Measurements from ENCODE around the gene SLC25A14. TPM values are rescaled to one million over a fixed set of nuclear protein-coding genes. Genes with fewer than 3 reads are reported as not detected.
A peak's percentile ranks its signal among the peaks of the same experiment; 100 is the strongest.

SLC25A14 gene
- total RNA-seq, 1 donor from 2014 or later, result 19.2 TPM

GRCh38 chrX:130402208-130402684, 62.5 kb downstream of the SLC25A14 start:
- H3K36me3 ChIP-seq, result no peaks in the 10 kb centered on the region
- TF ChIP-seq CTCF (IDR thresholded peaks at IDR 0.05), result no peak
- TF ChIP-seq EZH2phosphoT487 (IDR thresholded peaks at IDR 0.05), result no peak
- no peak for TF ChIP-seq EZH2 (IDR thresholded peaks at IDR 0.05)
- H3K4me1 ChIP-seq, result no peaks in the 10 kb centered on the region
- no peaks in the 10 kb centered on the region for H3F3A ChIP-seq (ENCODE audit: low read depth)
- no peak for DNase-seq (ENCODE audit: low spot score)
- Mint-ChIP-seq H3K36me3 (no peaks in the 10 kb centered on the region), H3K9me3 (no peaks in the 10 kb centered on the region), H3K27ac (peak overlapping the region; percentile 32), H3K4me1 (peaks cover 4% of the 10 kb centered on the region), H3K4me3 (peak overlapping the region; percentile 93), H3K27me3 (ENCODE audit: insufficient read depth, low read depth) (no peaks in the 10 kb centered on the region)
- H3K27me3 ChIP-seq, result peaks cover 24% of the 10 kb centered on the region
- H3K4me2 ChIP-seq, result peak overlapping the region; percentile 90
- H4K20me1 ChIP-seq (ENCODE audit: low read depth), result no peaks in the 10 kb centered on the region
- no peaks in the 10 kb centered on the region for H3K9me3 ChIP-seq (ENCODE audit: low read depth)
- H3K79me2 ChIP-seq (ENCODE audit: low read depth), result peaks cover 16% of the 10 kb centered on the region
- H3K4me3 ChIP-seq, result peak overlapping the region; percentile 67
- H3K27ac ChIP-seq, result no peak overlapping the region
- peak overlapping the region; percentile 52 for H3K9ac ChIP-seq
- H2AFZ ChIP-seq (replicated peaks), result no peak overlapping the region

GRCh38 chrX:130413415-130413814, 73.7 kb downstream of the SLC25A14 start:
- H3K9ac ChIP-seq, result no peak overlapping the region
- H3K79me2 ChIP-seq (ENCODE audit: low read depth), result no peaks in the 10 kb centered on the region
- no peaks in the 10 kb centered on the region for H3K36me3 ChIP-seq
- Mint-ChIP-seq H3K4me1 (no peaks in the 10 kb centered on the region), H3K4me3 (no peak overlapping the region), H3K9me3 (no peaks in the 10 kb centered on the region), H3K27me3 (ENCODE audit: insufficient read depth, low read depth) (peaks cover 8% of the 10 kb centered on the region), H3K36me3 (peaks cover 16% of the 10 kb centered on the region), H3K27ac (no peak overlapping the region)
- no peaks in the 10 kb centered on the region for H3K9me3 ChIP-seq (ENCODE audit: low read depth)
- H2AFZ ChIP-seq (replicated peaks), result no peak overlapping the region
- no peak for DNase-seq (ENCODE audit: low spot score)
- no peaks in the 10 kb centered on the region for H3K4me1 ChIP-seq
- no peaks in the 10 kb centered on the region for H3K27me3 ChIP-seq
- H4K20me1 ChIP-seq (ENCODE audit: low read depth), result no peaks in the 10 kb centered on the region
- H3F3A ChIP-seq (ENCODE audit: low read depth), result no peaks in the 10 kb centered on the region
- no peak overlapping the region for H3K4me2 ChIP-seq
- H3K27ac ChIP-seq, result no peak overlapping the region
- no peak overlapping the region for H3K4me3 ChIP-seq
- TF ChIP-seq CTCF (IDR thresholded peaks at IDR 0.05) (no peak), EZH2 (IDR thresholded peaks at IDR 0.05) (no peak), EZH2phosphoT487 (IDR thresholded peaks at IDR 0.05) (no peak)

GRCh38 chrX:130414800-130415199, 75.1 kb downstream of the SLC25A14 start:
- H3K4me3 Mint-ChIP-seq, result no peak overlapping the region
- H3K9me3 Mint-ChIP-seq, result no peaks in the 10 kb centered on the region
- Histone ChIP-seq H3K9ac (no peak overlapping the region), H3K27ac (no peak overlapping the region), H3K4me2 (no peak overlapping the region), H4K20me1 (ENCODE audit: low read depth) (no peaks in the 10 kb centered on the region), H3K79me2 (ENCODE audit: low read depth) (no peaks in the 10 kb centered on the region), H3K4me3 (no peak overlapping the region), H3K27me3 (no peaks in the 10 kb centered on the region), H3K4me1 (no peaks in the 10 kb centered on the region), H3F3A (ENCODE audit: low read depth) (no peaks in the 10 kb centered on the region), H2AFZ (replicated peaks) (no peak overlapping the region), H3K9me3 (ENCODE audit: low read depth) (no peaks in the 10 kb centered on the region), H3K36me3 (no peaks in the 10 kb centered on the region)
- H3K27me3 Mint-ChIP-seq (ENCODE audit: insufficient read depth, low read depth), result peaks cover 8% of the 10 kb centered on the region
- peaks cover 13% of the 10 kb centered on the region for H3K36me3 Mint-ChIP-seq
- H3K4me1 Mint-ChIP-seq, result peaks cover 10% of the 10 kb centered on the region
- no peak for TF ChIP-seq EZH2phosphoT487 (IDR thresholded peaks at IDR 0.05)
- no peak for TF ChIP-seq EZH2 (IDR thresholded peaks at IDR 0.05)
- no peak for TF ChIP-seq CTCF (IDR thresholded peaks at IDR 0.05)
- DNase-seq (ENCODE audit: low spot score), result no peak
- H3K27ac Mint-ChIP-seq, result no peak overlapping the region
